ENCODE results near the gene CCND3.

The CCND3 gene

DNA sequence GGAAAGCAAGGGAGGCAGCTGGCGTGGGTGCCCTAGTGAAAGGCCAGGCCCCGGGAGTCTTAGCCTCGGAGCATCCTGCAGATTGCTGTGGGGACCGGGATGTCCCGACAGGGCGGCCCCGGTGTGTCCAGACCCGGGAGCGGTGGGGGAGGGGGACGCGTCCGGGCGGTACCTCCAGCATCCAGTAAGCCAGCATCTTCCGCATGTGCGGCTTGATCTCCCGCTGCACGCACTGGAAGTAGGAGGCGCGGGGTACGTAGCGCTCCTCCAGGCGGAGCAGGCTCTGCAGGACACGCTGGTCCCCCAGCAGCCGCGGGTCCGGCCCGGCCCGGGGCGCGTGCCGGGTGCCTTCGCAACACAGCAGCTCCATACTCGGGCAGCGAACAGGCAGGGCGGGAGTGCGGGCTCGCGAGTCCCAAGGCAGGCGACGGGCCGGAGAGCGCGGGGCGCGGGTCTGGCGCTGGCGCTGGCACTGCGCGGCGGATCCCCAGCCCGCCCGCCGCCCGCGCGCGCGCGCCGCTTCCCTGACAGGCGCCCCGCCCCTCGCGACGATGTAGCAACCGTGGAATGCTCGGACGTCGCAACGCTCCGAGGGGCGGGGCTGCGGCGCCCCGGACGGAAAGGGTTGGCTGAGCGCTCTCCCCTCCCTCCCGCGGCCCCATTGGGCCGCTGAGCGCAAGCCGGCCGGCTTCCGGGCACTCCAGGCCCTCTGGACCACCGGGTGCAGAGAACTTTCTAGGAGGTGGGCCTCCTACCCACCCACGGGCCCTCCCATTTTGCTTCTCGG lies at the start of gene CCND3:
CCND3 (minus strand) TSS at position 529 of the 787 bp plus-strand sequence; CDS start at position 370, 159 bp downstream.
- peak; percentile 97 for DNase-seq

- no peak for DNase-seq
These were observed 44.7 kb upstream of the CCND3 start for GRCh38 chr6:41986339-41986738.

DNA sequence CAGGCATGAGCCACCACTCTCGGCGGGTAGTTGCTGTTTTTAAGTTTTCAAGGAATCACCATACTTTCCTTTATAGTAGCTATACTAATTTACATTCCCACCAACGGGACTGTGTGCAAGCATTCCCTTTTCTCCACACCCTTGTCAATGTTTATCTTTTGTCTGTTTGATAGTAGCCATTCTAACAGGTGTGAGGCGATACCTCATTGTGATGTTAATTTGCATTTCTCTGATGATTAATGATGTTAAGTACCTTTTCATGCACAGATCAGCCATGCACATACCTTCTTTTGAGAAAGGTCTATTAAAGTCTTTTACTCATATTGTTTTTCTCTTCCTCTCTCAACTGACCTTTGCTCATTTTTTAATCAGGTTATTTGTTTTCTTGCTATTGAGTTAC lies 43.0 kb upstream of the CCND3 start:
- no peak for DNase-seq

DNA sequence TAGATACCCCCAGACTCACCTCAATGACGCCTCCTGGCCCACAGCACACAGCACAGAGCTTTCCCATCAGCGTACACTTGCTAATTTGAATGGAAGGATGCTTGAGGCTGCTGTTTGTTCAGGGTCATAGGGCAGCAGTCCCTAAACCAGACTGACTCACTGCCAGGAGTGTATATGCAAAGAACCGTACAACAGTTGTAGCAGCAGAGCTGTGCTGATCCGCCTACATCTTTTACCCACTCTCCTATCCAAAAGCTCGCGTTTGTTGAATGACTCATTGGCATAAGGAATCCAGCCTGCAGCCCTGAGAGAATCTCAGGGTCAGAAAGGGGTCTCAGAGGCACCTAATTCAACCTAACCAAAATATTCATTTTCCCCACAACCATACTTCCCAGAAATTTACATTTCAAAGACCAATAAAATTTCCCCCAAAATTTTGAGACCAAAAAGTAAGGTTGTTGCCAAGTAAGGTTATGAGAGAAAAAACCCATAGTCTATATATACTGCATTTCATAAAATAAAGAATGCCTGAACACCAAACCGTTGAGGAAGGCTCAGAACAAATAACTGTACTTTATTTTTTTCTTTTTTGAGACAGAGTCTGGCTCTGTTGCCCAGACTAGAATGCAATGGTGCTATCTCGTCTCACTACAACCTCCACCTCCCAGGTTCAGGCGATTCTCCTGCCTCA lies 35.3 kb upstream of the CCND3 start:
- no peak for DNase-seq

- DNase-seq = no peak
These were observed 33.7 kb upstream of the CCND3 start for GRCh38 chr6:41975276-41975675.

DNA sequence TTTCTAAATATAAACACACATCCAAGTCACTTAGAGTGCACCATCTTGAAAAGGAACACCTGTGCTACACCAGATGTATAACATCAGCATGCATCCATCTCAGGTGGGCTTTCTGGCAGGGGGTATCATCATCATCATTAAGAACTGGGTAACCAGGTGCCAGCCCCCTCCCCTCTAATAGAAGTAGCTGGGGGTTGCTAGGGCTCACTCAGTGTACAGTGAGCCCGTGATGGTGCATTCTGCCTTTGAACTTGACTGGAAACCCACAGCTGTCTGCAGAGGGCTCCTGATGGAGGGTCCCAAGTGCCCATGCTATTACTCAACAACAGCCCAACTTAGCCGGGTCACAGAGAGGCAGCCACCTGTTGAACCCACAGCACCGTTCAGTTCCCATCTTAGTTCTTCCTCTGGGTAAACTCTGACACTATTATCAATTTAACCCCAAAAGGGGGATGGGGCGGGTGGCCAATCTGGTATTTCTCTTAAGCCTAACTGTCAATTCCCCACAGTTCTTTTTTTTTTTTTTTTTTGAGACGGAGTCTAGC lies 32.7 kb upstream of the CCND3 start:
- DNase-seq = no peak

GRCh38 chr6:41972826-41973225 lies 31.2 kb upstream of the CCND3 start:
- no peak for DNase-seq

DNA sequence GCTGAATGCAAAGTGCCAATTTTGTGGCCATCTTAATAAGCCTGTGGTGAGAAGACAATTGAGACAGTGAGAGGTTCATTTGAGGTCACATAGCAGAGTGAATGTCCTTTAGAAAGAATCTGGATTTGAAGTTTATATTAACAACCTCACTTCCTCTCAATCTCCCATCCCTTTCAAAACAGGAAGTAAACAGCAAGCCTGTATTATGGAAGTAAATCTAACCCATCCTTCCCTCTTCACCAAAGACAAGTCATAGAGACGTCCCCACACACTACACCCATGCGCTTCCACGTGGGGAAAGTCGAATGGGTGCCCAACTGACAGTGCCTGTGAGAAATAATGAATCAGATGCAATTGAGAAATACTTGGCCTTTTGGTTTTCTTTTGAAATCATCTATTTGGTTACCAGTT lies 28.8 kb upstream of the CCND3 start:
- DNase-seq = peak; percentile 36

DNA sequence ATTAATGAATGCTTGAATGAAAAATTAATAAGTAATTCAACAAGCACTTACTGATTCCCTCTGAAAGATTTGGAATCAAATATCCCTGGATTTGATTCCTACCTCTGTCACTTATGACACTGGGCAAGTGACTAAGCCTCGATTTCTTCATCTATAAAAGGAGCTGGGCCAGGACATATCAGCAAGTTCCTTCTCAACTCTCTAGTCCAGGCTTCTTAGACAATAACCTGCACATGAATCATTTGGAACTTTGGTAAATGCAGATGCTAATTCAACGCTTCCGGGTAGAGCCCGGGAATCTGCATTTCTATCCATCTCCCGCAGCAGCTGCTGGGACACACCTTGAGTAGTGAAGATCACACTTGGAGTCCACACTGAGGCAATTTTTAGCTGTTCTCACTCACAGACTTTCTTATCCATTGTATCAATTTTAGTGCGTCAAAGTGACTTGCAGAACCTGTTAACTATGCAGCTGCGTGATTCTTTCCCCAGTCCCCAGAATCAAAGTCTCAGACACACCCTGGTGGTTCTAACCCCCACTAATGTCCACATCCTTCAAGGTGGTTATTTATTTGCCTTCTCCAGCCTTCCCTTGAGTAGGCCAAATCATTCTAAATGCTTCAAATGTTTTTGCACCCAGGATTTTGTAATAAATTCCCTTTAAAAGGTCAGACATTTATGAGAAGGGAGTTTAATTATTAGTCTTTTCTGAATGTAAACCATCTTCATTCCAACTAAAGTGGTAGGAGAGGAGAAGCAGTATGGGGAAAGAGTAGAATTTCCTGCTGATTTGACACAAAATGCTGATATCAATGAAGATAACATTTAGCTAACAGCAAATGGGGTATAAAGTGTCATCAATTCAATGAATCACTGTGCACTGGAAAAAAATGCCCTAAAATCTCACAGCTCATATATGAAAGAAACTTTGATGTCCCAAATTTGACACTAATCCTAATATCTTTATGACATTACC lies 26.0 kb upstream of the CCND3 start:
- DNase-seq = no peak

GRCh38 chr6:41966961-41967311 lies 25.3 kb upstream of the CCND3 start:
- no peak for DNase-seq

DNA sequence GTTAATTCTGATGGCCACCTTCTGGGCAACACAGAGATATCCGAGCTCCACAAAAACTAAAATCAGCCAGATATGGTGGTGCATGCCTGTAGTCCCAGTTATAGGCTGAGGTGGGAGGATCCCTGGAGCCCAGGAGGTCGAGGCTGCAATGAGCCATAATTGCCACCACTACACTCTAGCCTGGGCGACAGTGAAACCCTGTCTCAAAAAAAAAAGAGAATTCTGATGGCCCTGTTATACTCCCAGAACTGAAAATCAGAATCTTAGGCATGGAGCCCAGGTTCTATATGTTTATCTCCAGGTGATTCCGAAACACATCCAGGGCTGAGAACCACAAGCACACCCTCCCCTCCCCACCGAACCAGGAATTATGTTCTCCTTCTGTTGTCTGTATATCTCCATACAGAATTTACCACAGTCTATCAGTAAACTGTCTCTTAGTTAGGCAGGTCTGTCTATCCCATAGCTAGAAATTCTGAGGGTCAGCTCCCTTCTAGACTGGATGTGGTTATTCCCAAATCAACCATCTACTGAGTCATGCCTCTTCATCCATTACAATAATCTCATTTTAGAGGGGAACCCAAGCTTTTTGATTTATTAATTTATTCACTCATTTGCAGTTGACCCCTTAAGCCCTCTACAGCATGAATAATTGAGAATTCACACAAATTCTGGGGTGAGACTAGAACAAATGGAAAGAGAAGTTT lies 24.8 kb upstream of the CCND3 start:
- no peak for DNase-seq

- no peak for DNase-seq
These were observed 24.0 kb upstream of the CCND3 start for GRCh38 chr6:41965429-41966213.

DNA sequence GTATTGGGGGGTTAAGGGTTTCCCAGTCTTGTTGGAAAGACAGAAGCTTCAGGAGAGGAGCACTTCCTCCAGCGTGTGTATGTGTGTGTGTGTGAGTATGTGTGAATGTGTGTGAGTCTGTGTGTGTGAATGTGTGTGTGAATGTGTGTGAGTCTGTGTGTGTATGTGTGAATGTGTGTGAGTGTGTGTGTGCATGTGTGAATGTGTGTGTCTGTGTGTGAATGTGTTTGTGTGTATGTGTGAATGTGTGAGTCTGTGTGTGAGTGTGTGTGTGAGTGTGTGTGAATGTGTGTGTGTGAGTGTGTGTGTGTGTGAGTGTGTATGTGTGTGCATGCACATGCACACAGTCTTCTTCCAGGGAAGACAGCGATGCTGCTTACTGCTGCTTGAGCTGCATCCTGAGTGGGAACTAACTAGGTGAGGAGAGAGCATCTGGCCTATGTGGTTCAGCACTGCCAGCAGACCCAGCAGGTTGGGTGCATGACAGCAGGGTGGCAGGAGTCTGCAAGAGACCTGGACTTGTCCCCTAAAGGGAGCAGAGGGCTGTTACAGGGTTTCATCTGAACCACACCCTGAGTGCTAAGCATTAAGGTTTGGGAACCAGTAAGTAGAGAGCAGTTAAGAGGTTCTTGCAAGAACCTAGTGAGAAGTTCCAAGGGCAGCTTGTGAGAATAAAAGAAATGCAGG lies 22.7 kb upstream of the CCND3 start:
- DNase-seq = peak; percentile 47

DNA sequence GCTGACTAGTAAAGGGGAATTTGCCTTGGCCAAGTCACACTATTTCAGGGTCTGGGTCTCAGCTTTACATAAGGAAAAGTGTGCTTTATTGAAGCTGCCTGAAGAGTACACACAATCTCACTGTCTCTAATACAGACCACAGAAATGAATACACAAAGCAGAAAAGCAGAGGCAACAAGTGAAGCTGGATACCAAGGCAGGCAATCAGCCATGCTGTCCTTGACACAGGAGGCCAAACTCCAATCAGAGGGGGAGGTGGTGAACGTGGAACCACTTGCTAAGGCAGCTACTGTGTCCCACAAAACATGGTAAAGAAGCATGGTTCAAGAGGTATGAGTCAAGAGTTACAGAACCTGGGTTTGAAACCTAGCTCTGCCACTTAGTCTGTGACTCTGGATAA lies 21.8 kb upstream of the CCND3 start:
- DNase-seq = no peak

GRCh38 chr6:41960028-41960427 lies 18.4 kb upstream of the CCND3 start:
- DNase-seq = no peak

- DNase-seq = no peak
These were observed 16.6 kb upstream of the CCND3 start for GRCh38 chr6:41958022-41958856.

GRCh38 chr6:41957117-41957516 lies 15.5 kb upstream of the CCND3 start:
- DNase-seq = peak; percentile 88

DNA sequence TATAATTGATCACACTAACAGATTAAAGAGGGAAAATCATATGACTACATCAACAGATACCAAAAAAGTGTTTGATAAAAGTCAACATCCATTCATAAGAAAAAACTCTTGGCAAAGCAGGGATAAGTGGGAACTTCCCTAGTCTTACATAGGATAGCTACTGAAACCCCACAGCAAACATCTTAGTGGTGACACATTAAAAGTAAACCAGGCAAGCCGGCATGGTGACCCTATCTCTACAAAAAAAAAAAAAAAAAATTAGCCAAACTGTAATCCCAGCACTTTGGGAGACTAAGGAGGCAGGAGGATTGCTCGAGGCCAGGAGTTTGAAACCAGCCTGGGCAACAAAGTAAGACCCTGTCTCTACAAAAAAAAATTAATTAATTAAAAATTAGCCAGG lies 13.8 kb upstream of the CCND3 start:
- no peak for DNase-seq

DNA sequence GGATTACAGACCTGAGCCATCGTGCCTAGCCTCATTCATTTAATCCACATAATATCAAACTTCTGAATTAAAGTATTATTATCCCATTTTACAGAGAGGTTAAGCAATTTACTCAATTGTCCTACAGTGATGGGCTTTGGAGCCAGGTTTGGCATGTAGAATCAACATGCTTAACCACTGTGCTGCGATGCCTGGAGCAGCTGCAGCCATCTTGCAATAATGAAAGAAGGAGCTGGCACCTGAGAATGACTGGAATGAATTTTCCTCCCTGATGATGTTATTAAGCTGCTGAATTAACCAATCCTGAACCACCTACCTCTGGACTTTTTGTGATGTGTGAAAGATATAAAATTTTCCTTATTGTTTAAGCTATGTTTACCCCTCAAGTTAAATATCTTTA lies 13.1 kb upstream of the CCND3 start:
- peak; percentile 0 for DNase-seq
